Transverse colon (tissue), 4 donors: ENCODE measurements around the gene SLC7A10.

ENCODE experiments used
- EP300 ChIP-seq: sonication (generic); formaldehyde crosslinking; IDR thresholded peaks from one replicate; pipeline ENCODE4 v1.6.1; 2017; ENCODE audit warnings: antibody characterized with exemption, low read depth
- POLR2A ChIP-seq: fragments of 450-650 bp; IDR thresholded peaks from one replicate; pipeline ENCODE4 v1.6.1; 2016; ENCODE audit warnings: antibody characterized with exemption, mild to moderate bottlenecking, moderate library complexity
- POLR2AphosphoS5 ChIP-seq, 3 donors: sonication (generic); formaldehyde crosslinking; IDR thresholded peaks; one replicate each; pipeline ENCODE4 v1.6.1; 2016; ENCODE audit warnings: antibody characterized with exemption in 3 of 3
- TF ChIP-seq, protein P1 (sequence below), 5 experiments: fragments of 200-600 bp in 3 of 5; fragments of 450-650 bp in 2 of 5; sonication (generic) in 3 of 5; IDR thresholded peaks; 1 replicate in 2 of 5; 2 replicates in 3 of 5; pipeline ENCODE4 v1.5.1; 2016 to 2017; ENCODE audit warnings: antibody characterized with exemption in 5 of 5, inconsistent platforms in 3 of 5, mild to moderate bottlenecking in 2 of 5, moderate library complexity in 1 of 5

DNA sequence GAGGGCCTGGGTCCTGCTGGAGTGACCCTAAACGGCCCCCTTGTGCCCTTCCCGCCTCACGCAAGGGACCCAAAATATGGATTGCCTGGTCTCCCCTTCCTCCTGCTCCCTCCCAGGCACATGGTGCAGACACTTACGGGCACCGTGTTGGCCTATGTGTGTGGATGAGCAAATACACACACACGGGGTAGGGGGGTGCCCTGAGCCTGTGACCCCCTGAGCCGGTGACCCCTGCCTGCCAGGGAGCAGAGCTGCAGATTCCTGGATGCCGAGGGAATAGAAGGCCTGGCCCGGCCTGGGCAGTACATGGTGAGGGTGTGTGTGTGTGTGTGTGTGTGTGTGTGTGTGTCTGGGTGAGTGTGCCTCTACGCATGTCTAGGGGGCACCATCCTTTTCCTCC is 43.4 kb upstream of the SLC7A10 start:
- TF ChIP-seq, protein P1, sequence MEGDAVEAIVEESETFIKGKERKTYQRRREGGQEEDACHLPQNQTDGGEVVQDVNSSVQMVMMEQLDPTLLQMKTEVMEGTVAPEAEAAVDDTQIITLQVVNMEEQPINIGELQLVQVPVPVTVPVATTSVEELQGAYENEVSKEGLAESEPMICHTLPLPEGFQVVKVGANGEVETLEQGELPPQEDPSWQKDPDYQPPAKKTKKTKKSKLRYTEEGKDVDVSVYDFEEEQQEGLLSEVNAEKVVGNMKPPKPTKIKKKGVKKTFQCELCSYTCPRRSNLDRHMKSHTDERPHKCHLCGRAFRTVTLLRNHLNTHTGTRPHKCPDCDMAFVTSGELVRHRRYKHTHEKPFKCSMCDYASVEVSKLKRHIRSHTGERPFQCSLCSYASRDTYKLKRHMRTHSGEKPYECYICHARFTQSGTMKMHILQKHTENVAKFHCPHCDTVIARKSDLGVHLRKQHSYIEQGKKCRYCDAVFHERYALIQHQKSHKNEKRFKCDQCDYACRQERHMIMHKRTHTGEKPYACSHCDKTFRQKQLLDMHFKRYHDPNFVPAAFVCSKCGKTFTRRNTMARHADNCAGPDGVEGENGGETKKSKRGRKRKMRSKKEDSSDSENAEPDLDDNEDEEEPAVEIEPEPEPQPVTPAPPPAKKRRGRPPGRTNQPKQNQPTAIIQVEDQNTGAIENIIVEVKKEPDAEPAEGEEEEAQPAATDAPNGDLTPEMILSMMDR (IDR thresholded peaks at IDR 0.05): no peak
- TF ChIP-seq EP300 (no peak), POLR2A (no peak), POLR2AphosphoS5 (IDR thresholded peaks at IDR 0.05) (no peak)
